Ishikawa (cell line): ENCODE measurements around the gene TIMMDC1.

Source experiments
- CEBPB ChIP-seq: IDR thresholded peaks from 2 replicates; pipeline ENCODE4 v1.6.1; 2012
- CREB1 ChIP-seq: IDR thresholded peaks from 2 replicates; pipeline ENCODE4 v1.6.1; 2012; ENCODE audit warnings: low read depth
- EGR1 ChIP-seq: IDR thresholded peaks from 2 replicates; pipeline ENCODE4 v1.6.1; 2012
- EP300 ChIP-seq: IDR thresholded peaks from 2 replicates; pipeline ENCODE4 v1.6.1; 2012; ENCODE audit warnings: borderline replicate concordance
- FOXM1 ChIP-seq: IDR thresholded peaks from 2 replicates; pipeline ENCODE4 v1.6.1; 2012; ENCODE audit warnings: low read depth, borderline replicate concordance
- MAX ChIP-seq: IDR thresholded peaks from 2 replicates; pipeline ENCODE4 v1.6.1; 2012
- NFIC ChIP-seq: IDR thresholded peaks from 2 replicates; pipeline ENCODE4 v1.6.1; 2012
- RAD21 ChIP-seq: IDR thresholded peaks from 2 replicates; pipeline ENCODE4 v1.6.1; 2012; ENCODE audit warnings: low read depth
- REST ChIP-seq: IDR thresholded peaks from 2 replicates; pipeline ENCODE4 v1.6.1; 2012; ENCODE audit warnings: low read depth, mild to moderate bottlenecking
- TAF1 ChIP-seq: IDR thresholded peaks from 2 replicates; pipeline ENCODE4 v1.6.1; 2012; ENCODE audit warnings: low read depth, mild to moderate bottlenecking
- TCF12 ChIP-seq: IDR thresholded peaks from 2 replicates; pipeline ENCODE4 v1.6.1; 2012; ENCODE audit warnings: low read depth
- TEAD4 ChIP-seq: IDR thresholded peaks from 2 replicates; pipeline ENCODE4 v1.6.1; 2012
- USF1 ChIP-seq: IDR thresholded peaks from 2 replicates; pipeline ENCODE4 v1.6.1; 2012
- YY1 ChIP-seq: IDR thresholded peaks from 2 replicates; pipeline ENCODE4 v1.6.1; 2012; ENCODE audit warnings: low read depth
- ZBTB7A ChIP-seq: IDR thresholded peaks from 2 replicates; pipeline ENCODE4 v1.6.1; 2012; ENCODE audit warnings: low read depth

The TIMMDC1 gene

GRCh38 chr3:119518026-119518425 is 19.7 kb downstream of the TIMMDC1 start:
- no peak for TF ChIP-seq YY1
- no peak for TF ChIP-seq NFIC
- no peak for TF ChIP-seq USF1
- no peak for TF ChIP-seq ZBTB7A
- TF ChIP-seq EP300, result no peak
- TF ChIP-seq TCF12, result no peak
- TF ChIP-seq CEBPB, result no peak
- TF ChIP-seq RAD21, result no peak
- TF ChIP-seq EGR1, result no peak

GRCh38 chr3:119524931-119525662 is 26.8 kb downstream of the TIMMDC1 start:
- TF ChIP-seq NFIC, result no peak
- peak; percentile 34; the same call in 1 of the 2 replicates for TF ChIP-seq RAD21

- TF ChIP-seq CREB1 (no peak), TAF1 (no peak), REST (no peak), TEAD4 (no peak), EGR1 (no peak), ZBTB7A (no peak), TCF12 (no peak), RAD21 (no peak), YY1 (no peak), CEBPB (no peak), NFIC (no peak)
Measured at GRCh38 chr3:119527714-119528113, 29.4 kb downstream of the TIMMDC1 start.

- no peak for TF ChIP-seq TCF12
- TF ChIP-seq ZBTB7A, result no peak
- TF ChIP-seq REST, result no peak
- no peak for TF ChIP-seq TEAD4
- TF ChIP-seq RAD21, result no peak
Measured at GRCh38 chr3:119529883-119530282, 31.5 kb downstream of the TIMMDC1 start.

- TF ChIP-seq TCF12 (no peak), FOXM1 (no peak), REST (no peak), MAX (no peak), TAF1 (no peak), EP300 (no peak), EGR1 (no peak), ZBTB7A (no peak), YY1 (no peak)
Measured at GRCh38 chr3:119530456-119530855, 32.1 kb downstream of the TIMMDC1 start.

GRCh38 chr3:119531151-119531550 is 32.8 kb downstream of the TIMMDC1 start:
- TF ChIP-seq MAX, result no peak
- no peak for TF ChIP-seq EGR1
- TF ChIP-seq USF1, result no peak
- TF ChIP-seq FOXM1, result no peak
- TF ChIP-seq YY1, result no peak
- no peak for TF ChIP-seq NFIC
- TF ChIP-seq EP300, result no peak
- TF ChIP-seq CREB1, result no peak
- no peak for TF ChIP-seq ZBTB7A
- no peak for TF ChIP-seq TEAD4
- no peak for TF ChIP-seq TAF1
- no peak for TF ChIP-seq REST
- TF ChIP-seq CEBPB, result no peak
- TF ChIP-seq RAD21, result no peak
- TF ChIP-seq TCF12, result no peak
